NCI-H1694 treated with DMSO at 0.1 percent for 48 hours (cell line): ENCODE measurements around the gene HSPD1.
"Not testable (repeated sequence)": the region's sequence is repeated elsewhere in the genome, so short reads cannot be mapped to it uniquely, and the experiment has no call there.

Source experiments
- DNase-seq: peaks from one replicate; lab custom pipeline; 2025; lab: John Stamatoyannopoulos, UW

The HSPD1 gene

DNA sequence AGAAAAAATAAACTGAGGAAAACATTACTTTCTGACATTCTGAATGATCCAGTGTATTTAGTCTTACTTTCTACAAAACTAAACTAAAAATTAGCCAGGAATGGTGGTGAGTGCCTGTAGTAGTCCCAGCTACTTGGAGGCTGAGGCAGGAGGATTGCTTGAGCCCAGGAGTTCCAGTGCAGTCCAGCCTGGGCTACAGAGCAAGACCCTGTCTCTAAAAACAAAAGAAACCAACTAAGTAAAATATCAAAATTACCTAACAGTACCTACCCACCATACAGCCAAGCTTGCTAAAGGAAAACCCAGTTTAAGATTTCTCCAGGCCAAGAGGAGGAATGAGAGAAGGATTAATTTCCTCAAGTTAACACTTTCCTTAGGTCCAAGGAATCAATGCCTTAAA, 2.9 kb downstream of the HSPD1 start:
- DNase-seq = no peak

DNA sequence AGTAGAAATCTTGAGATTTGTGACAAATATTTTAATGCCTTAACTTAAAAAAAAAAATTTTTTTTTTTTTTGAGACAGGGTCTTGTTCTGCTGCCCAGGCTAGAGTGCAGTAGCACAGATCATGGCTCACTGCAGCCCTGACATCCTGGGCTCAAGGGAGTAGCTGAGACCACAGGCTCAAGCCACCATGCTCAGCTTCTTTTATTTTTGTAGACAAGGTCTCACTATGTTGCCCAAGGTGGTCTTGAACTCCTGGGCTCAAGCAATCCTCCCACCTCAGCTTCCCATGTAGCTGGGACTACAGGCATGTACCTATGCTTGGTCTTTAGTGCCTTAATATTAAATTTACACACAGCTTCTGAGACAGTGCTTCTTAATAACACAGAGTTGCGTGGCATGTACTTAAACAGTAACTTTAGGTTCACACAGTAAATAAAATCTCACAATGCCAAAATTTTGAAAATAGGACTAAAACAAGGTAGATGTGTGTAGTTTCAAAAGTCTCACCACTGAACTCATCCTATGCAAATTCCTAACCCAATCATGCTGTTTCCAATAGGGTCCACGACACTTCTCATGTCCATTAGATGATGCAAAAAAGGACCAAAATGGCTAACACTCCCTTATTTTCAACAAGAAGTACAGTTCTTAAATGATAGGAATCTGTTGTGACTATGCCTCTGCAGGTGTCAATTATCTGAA, 4.1 kb downstream of the HSPD1 start:
- no peak for DNase-seq

GRCh38 chr2:197487385-197487784, 12.3 kb downstream of the HSPD1 start:
- DNase-seq = no peak

GRCh38 chr2:197486175-197486574, 13.5 kb downstream of the HSPD1 start:
- DNase-seq = no peak

DNA sequence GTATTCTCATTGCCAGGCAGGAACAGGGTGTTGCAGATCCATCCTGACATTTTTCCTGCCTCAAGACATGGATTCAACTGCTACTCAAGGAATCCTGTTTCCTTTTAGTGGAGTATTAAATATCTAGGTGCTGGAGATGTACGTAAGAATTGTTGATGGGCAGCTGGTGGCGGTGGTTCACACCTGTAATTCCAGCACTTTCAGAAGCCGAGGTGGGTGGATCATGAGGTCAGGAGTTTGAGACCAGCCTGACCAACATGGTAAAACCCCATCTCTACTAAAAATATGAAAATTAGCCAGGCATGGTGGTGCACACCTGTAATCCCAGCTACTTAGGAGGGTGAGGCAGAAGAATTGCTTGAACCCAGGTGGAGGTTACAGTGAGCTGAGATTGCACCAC, 15.4 kb downstream of the HSPD1 start:
- not testable (repeated sequence) for DNase-seq

GRCh38 chr2:197480165-197481036, 19.2 kb downstream of the HSPD1 start:
- DNase-seq = no peak

- DNase-seq = no peak
Measured at GRCh38 chr2:197477797-197478196, 21.8 kb downstream of the HSPD1 start.

GRCh38 chr2:197472166-197472565, 27.5 kb downstream of the HSPD1 start:
- DNase-seq = no peak

DNA sequence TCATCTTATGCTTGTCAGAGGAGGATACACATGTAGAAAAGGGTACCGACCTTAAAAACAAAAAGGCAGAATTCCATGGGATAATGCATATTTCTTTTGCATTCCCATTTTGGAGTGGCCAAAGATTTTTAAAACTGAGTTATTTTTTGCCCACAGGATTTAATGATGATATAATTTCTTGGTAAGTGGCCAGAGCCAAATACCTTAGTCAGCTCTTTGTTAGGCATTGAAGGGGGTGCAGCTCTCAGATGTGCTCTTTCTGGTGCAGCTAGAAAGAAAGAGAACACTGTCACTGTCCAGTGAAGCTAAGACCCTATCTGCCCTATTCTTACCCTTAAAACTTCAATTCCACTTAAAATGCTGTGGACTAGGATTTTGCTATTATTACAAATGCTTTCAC, 35.5 kb downstream of the HSPD1 start:
- DNase-seq = no peak

- no peak for DNase-seq
Measured at GRCh38 chr2:197461057-197461456, 38.6 kb downstream of the HSPD1 start.

DNA sequence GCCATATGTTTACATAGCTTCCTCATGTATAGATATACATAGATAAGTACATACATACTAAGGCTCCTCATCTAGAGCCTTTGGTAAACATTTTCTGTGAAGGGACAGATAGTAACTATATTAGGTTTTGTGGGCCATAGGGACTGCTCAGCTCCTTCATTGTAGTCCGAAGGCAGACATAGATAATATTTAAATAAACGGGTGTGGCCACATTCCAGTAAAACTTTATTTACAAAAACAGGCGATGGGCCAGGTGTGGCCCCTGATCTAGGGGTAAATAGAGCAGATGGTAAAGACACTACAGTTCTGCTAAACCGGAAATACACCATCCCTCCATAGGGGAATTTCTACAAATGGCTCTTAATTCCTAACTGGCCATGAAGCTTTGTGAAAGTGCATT, 39.0 kb downstream of the HSPD1 start:
- no peak for DNase-seq

DNA sequence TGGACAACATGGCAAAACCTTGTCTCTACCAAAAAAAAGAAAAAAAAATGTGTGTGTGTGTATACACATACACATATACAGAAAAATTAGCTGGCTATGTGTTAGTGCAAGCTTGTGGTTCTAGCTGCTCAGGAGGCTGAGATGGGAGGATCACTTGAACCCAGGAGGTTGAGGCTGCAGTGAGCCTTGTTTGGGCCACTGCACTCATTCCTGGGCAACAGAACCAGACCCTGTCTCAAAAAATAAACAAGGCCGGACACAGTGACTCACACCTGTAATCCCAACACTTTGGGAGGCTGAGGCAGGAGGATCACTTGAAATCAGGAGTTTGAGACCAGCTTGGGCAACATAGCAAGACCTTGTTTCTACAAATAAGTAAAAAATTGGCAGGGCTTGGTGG, 44.2 kb downstream of the HSPD1 start:
- DNase-seq = no peak

- DNase-seq = no peak
Measured at GRCh38 chr2:197454923-197455322, 44.7 kb downstream of the HSPD1 start.

DNA sequence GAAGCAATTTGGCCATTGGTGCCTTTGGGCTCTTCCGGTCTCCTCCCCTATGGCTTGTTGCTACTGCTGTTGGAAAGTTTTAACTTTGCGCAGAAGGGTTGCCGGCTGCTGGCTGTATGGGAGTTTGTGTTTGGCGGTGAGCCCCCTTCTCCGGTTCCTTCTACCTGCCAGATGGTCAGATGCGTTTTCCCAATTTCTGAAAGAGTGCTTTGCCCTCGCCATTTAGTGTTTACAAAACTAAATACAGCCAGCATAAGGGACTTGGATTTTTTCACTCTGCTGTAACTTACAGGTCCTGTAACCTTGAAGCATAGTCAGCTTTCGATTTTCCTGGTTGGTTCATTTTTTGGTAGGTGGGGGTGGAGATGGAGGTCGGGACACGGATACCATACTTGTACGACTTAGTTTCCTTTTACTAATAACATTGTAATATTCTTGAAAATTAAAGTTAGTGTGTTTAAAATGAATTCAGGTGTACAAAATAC, 45.7 kb downstream of the HSPD1 start:
- peak; percentile 60 for DNase-seq

GRCh38 chr2:197453123-197453913, 46.3 kb downstream of the HSPD1 start, which contains the start of gene COQ10B:
Gene COQ10B, plus strand, starts transcription at chr2:197453552. Its CDS starts 9 bp downstream, at chr2:197453561.
- DNase-seq = peak; percentile 99

DNA sequence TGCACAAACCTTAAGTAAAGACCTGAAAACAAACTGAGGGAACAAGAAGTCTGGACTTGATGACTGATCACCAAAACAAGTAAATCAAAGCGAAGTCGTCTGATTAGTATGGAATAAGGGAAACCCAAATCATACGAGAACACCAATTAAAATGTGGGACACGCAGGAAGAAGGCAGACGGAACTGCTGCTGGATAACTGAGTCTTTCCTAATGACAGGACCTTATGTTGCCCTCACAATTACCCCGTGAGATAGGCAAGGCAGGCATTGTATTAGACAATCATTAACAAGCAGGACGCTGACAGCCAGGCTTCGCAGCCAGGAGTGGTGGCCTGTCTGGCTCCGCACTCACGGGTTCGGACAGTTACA, 46.9 kb downstream of the HSPD1 start:
- no peak for DNase-seq

DNA sequence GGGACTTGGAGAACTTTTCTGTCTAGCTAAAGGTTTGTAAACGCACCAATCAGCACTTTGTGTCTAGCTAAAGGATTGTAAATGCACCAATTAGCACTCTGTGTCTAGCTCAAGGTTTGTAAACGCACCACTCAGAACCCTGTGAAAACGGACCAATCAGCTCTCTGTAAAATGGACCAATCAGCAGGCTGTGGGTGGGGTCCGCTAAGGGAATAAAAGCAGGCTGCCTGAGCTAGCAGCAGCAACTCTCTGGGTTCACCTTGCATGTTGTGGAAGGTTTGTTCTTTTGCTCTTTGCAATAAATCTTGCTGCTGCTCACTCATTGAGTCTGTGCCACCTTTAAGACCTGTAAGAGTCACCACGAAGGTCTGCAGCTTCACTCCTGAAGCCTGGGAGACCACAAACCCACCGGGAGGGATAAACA, 48.7 kb downstream of the HSPD1 start:
- DNase-seq = not testable (repeated sequence)

- DNase-seq = no peak
Measured at GRCh38 chr2:197450465-197450864, 49.2 kb downstream of the HSPD1 start.

- DNase-seq = no peak
Measured at GRCh38 chr2:197446844-197447243, 52.8 kb downstream of the HSPD1 start.

GRCh38 chr2:197445746-197446145, 53.9 kb downstream of the HSPD1 start:
- DNase-seq = no peak

GRCh38 chr2:197442857-197443256, 56.8 kb downstream of the HSPD1 start:
- DNase-seq = no peak

DNA sequence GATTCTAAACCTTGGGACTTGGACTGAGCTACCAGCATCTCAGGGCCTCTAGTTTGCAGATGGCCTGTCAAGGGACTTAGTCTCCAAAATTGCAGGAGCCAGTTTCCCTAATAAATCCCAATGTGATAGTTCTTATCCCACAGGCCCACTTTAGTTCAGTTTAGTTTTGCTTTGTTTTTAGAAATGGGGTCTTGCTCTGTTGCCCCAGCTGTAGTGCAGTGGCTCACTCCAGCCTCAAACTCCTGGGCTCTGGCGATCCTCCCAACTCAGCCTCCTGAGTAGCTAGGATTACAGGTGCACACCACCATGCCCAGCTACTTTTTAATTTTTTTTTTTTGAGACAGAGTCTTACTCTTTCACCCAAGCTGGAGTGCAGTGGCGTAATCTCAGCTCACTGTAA, 62.3 kb downstream of the HSPD1 start:
- DNase-seq = no peak
